Karpas-422 (cell line): ENCODE data around the gene LYZL2. TPM values are rescaled to one million over a fixed set of nuclear protein-coding genes. Genes with fewer than 3 reads are reported as not detected.
"Not testable (repeated sequence)": the region's sequence is repeated elsewhere in the genome, so short reads cannot be mapped to it uniquely, and the experiment has no call there.

Experiments used
- DNase-seq: peaks from one replicate; pipeline ENCODE4 v3.0.0-alpha.2; 2015
- H2AFZ ChIP-seq: fragments of 200-600 bp; sonication (generic); 2 replicates; pipeline ENCODE4 v1.6.1; 2014; ENCODE audit warnings: antibody characterized with exemption, low read length, mixed read lengths
- H3K27ac ChIP-seq: fragments of 200-600 bp; sonication (generic); 2 replicates; pipeline ENCODE4 v1.5.1; 2014; ENCODE audit warnings: mild to moderate bottlenecking, low read length, moderate library complexity
- H3K27me3 ChIP-seq: fragments of 200-600 bp; sonication (generic); 2 replicates; pipeline ENCODE4 v1.6.1; 2014; ENCODE audit warnings: low read length, mixed read lengths
- H3K36me3 ChIP-seq: fragments of 200-600 bp; sonication (generic); 2 replicates; pipeline ENCODE4 v1.6.1; 2014; ENCODE audit warnings: low read length, mixed read lengths; ENCODE audit not compliant: insufficient read depth
- H3K4me1 ChIP-seq: fragments of 200-600 bp; sonication (generic); 2 replicates; pipeline ENCODE4 v1.6.1; 2014; ENCODE audit warnings: mild to moderate bottlenecking, low read length, mixed read lengths
- H3K4me2 ChIP-seq: fragments of 200-600 bp; sonication (generic); 2 replicates; pipeline ENCODE4 v1.6.1; 2014; ENCODE audit warnings: low read length, low read depth, mild to moderate bottlenecking; ENCODE audit not compliant: poor library complexity, severe bottlenecking
- H3K4me3 ChIP-seq: fragments of 200-600 bp; sonication (generic); 2 replicates; pipeline ENCODE4 v1.5.1; 2014; ENCODE audit warnings: mild to moderate bottlenecking, antibody characterized with exemption, low read length, mixed read lengths
- H3K79me2 ChIP-seq: fragments of 200-600 bp; sonication (generic); 2 replicates; pipeline ENCODE4 v1.6.1; 2014; ENCODE audit warnings: mild to moderate bottlenecking, low read length, mixed read lengths
- H3K9ac ChIP-seq: fragments of 200-600 bp; sonication (generic); 2 replicates; pipeline ENCODE4 v1.6.0; 2014; ENCODE audit warnings: low read length
- H3K9me2 ChIP-seq: fragments of 200-600 bp; sonication (generic), shearing (Covaris generic); replicated peaks from 2 replicates; pipeline ENCODE4 v1.6.0; 2014; ENCODE audit warnings: mild to moderate bottlenecking, low read length, moderate library complexity; ENCODE audit not compliant: insufficient read depth
- H3K9me3 ChIP-seq: fragments of 300-700, 200-600 bp; sonication (generic); 2 replicates; pipeline ENCODE4 v1.6.1; 2014; ENCODE audit warnings: low read length, mixed read lengths
- H4K20me1 ChIP-seq: fragments of 200-600 bp; sonication (generic); 2 replicates; pipeline ENCODE4 v1.6.1; 2014; ENCODE audit warnings: mild to moderate bottlenecking, antibody characterized with exemption, low read length, low read depth; ENCODE audit not compliant: insufficient read depth
- total RNA-seq: library from RNA; depleted of rRNA; stranded (reverse); fragments of >200 nt; shearing (Covaris generic); gene quantifications from 2 replicates; pipeline ENCODE4 v1.2.3, GENCODE V29; 2014; ENCODE audit warnings: low replicate concordance

The LYZL2 gene
- total RNA-seq, 1 experiment from 2014 or later: not detected

DNA sequence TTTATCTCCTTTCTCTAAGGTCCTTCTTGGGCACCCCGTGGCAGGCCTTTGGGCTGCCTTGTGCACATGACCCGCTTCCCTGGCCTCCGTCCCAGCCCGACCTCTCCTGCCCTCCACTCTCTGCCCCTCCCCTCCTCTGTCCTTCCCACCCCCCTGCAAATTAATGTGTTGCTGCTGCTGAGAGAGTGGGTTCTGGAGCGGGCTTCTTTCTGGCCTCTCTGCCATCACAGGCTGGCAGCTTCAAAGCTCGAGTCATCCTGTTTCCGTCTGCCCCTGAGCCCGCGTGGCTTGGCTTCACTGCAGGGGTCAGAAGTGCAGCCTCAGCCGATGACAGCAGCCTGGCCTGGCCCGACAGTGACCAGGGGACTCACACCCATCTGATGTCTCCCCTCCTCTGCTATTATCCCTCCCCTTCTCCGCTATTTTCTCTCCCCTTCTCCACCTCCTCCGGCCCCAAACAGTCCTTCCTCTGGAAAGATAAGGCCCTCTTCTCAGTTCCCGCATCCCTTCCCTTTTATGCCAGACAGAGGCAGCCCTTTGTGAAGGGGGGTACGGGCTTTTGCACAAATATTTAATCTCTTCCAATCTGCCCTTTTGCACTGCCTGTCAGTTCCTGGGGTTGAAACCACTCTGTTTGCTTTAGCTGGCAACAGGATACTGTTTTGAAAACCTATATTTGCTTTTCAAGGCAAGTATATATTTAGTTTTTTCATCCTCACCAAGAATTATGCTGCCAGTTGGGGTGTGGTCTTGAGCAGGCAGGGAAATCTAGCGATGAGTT lies 24.0 kb downstream of the LYZL2 start:
- not testable (repeated sequence) for H3K79me2 ChIP-seq, H3K9me2 ChIP-seq, H3K4me1 ChIP-seq, DNase-seq, H3K27ac ChIP-seq, H4K20me1 ChIP-seq, H3K4me3 ChIP-seq, H3K27me3 ChIP-seq, H3K9me3 ChIP-seq, H3K36me3 ChIP-seq, H3K9ac ChIP-seq, H3K4me2 ChIP-seq, H2AFZ ChIP-seq

- Histone ChIP-seq H3K79me2 (no peaks in the 10 kb centered on the region), H3K27me3 (no peaks in the 10 kb centered on the region), H2AFZ (no peak overlapping the region), H3K9ac (no peak overlapping the region), H3K4me1 (peaks cover 19% of the 10 kb centered on the region), H3K9me2 (no peaks in the 10 kb centered on the region), H3K4me3 (no peak overlapping the region), H3K4me2 (no peak overlapping the region), H3K9me3 (no peaks in the 10 kb centered on the region), H3K36me3 (no peaks in the 10 kb centered on the region), H4K20me1 (no peaks in the 10 kb centered on the region), H3K27ac (no peak overlapping the region)
- DNase-seq: no peak
Observed at GRCh38 chr10:30603589-30603988, 26.0 kb downstream of the LYZL2 start.

GRCh38 chr10:30602747-30603146 lies 26.8 kb downstream of the LYZL2 start:
- H3K27me3 ChIP-seq: no peaks in the 10 kb centered on the region
- no peak for DNase-seq
- no peaks in the 10 kb centered on the region for H3K79me2 ChIP-seq
- peaks cover 25% of the 10 kb centered on the region for H3K4me1 ChIP-seq
- H3K9me3 ChIP-seq: no peaks in the 10 kb centered on the region
- H2AFZ ChIP-seq: no peak overlapping the region
- no peaks in the 10 kb centered on the region for H3K36me3 ChIP-seq
- H3K9me2 ChIP-seq: no peaks in the 10 kb centered on the region
- no peak overlapping the region for H3K4me2 ChIP-seq
- H3K4me3 ChIP-seq: no peak overlapping the region
- no peak overlapping the region for H3K27ac ChIP-seq
- H4K20me1 ChIP-seq: no peaks in the 10 kb centered on the region
- H3K9ac ChIP-seq: no peak overlapping the region

GRCh38 chr10:30600005-30600404 lies 29.5 kb downstream of the LYZL2 start:
- Histone ChIP-seq H3K4me3 (no peak overlapping the region), H3K9ac (no peak overlapping the region), H3K9me2 (no peaks in the 10 kb centered on the region), H4K20me1 (no peaks in the 10 kb centered on the region), H3K27me3 (no peaks in the 10 kb centered on the region), H3K27ac (no peak overlapping the region), H3K4me1 (peaks cover 25% of the 10 kb centered on the region), H3K9me3 (no peaks in the 10 kb centered on the region), H3K36me3 (no peaks in the 10 kb centered on the region), H2AFZ (no peak overlapping the region), H3K4me2 (peak overlapping the region; percentile 4), H3K79me2 (no peaks in the 10 kb centered on the region)
- DNase-seq: peak; percentile 80

GRCh38 chr10:30598105-30598776 lies 31.3 kb downstream of the LYZL2 start:
- Histone ChIP-seq H3K27me3 (no peaks in the 10 kb centered on the region), H3K36me3 (no peaks in the 10 kb centered on the region), H3K9me3 (no peaks in the 10 kb centered on the region), H4K20me1 (no peaks in the 10 kb centered on the region), H3K9ac (no peak overlapping the region), H3K79me2 (no peaks in the 10 kb centered on the region), H2AFZ (no peak overlapping the region; the same call in 1 of the 2 replicates), H3K4me1 (peaks cover 25% of the 10 kb centered on the region), H3K9me2 (no peaks in the 10 kb centered on the region), H3K4me2 (peak overlapping the region; percentile 40), H3K4me3 (no peak overlapping the region), H3K27ac (no peak overlapping the region)
- DNase-seq: no peak

DNA sequence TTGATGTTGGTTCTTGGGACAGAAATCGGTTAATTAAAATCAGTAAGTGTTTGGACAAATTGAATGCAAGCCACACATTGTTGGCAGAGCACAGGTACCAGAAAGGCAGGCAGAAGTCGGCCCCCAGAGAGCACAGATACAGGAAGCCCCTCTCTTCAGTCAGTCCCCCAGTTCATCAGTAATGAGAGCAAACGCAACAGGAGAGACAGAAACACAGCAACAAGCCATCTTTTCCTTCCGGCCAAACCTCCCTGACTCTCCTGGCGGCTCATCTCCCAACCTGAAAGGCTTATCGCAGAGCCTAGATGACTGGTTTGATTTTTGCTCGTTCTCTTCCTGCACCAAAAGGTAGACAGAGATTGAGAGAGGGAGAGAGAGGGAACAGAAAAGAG lies 32.1 kb downstream of the LYZL2 start:
- H3K9me3 ChIP-seq, H3K27me3 ChIP-seq, H3K9ac ChIP-seq, H3K79me2 ChIP-seq, H3K36me3 ChIP-seq, H3K27ac ChIP-seq, H2AFZ ChIP-seq, H3K9me2 ChIP-seq, H3K4me3 ChIP-seq, DNase-seq, H4K20me1 ChIP-seq, H3K4me2 ChIP-seq: not testable (repeated sequence)
- H3K4me1 ChIP-seq: peaks cover 25% of the 10 kb centered on the region

DNA sequence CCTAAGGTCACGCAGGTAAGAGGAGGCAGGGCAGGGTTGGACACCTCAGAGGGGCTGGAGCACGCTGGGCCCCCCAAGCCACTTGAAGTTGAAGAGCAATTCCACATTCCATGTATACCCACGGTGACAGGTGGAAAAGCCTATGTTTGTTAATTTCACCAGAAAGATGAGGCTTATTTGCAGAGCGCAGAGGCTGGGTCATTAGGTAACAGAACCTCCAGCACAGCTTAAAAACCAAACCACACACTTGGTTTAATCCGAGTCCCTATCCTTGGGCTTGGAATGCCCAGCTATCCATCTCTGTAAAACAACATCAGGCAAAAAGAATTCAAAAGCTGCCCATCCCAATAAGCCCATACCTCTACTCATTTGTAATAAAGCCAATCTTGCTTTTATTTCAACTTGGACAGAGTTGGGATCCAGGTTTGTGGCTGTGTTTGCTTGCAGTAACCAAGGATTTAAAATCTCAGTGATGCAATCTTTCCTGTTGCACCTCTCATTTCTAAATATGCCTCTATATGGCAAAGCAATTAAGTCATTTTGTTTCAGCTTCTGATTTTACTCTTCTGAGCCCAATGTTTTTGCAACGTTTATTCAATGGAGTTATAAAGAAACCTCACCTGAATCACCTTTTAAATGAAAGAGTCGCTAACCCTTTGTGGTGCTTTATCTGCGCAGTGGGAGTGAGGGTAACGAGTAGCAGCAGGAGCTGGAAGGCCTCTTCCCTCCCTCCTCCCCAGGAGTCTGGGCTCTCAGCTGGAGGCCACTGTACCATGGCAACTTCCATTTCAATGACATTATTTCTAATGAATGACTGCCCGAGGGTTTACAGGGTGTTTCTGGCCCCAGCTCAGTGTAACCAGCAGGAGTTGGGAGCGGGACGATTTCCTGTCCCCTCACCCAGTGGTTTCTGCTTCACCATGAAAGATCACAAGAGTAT lies 32.8 kb downstream of the LYZL2 start:
- H4K20me1 ChIP-seq, H3K9me3 ChIP-seq, H3K4me2 ChIP-seq, H3K9ac ChIP-seq, H3K4me3 ChIP-seq, H3K36me3 ChIP-seq, H3K9me2 ChIP-seq, H3K79me2 ChIP-seq, H2AFZ ChIP-seq, H3K27ac ChIP-seq, H3K27me3 ChIP-seq, DNase-seq: not testable (repeated sequence)
- H3K4me1 ChIP-seq: peaks cover 25% of the 10 kb centered on the region

GRCh38 chr10:30596013-30596412 lies 33.5 kb downstream of the LYZL2 start:
- no peaks in the 10 kb centered on the region for H3K79me2 ChIP-seq
- peaks cover 30% of the 10 kb centered on the region for H3K4me1 ChIP-seq
- no peak overlapping the region for H3K4me3 ChIP-seq
- H3K27me3 ChIP-seq: no peaks in the 10 kb centered on the region
- no peak for DNase-seq
- no peak overlapping the region for H3K4me2 ChIP-seq
- H3K36me3 ChIP-seq: no peaks in the 10 kb centered on the region
- H3K27ac ChIP-seq: no peak overlapping the region
- no peaks in the 10 kb centered on the region for H4K20me1 ChIP-seq
- H3K9ac ChIP-seq: no peak overlapping the region
- no peaks in the 10 kb centered on the region for H3K9me3 ChIP-seq
- no peak overlapping the region for H2AFZ ChIP-seq
- H3K9me2 ChIP-seq: no peaks in the 10 kb centered on the region
